HCT116 (cell line): ENCODE results near the gene LIG3.

Source experiments
- CEBPB ChIP-seq: IDR thresholded peaks from 2 replicates; pipeline ENCODE4 v1.6.1; 2012; ENCODE audit warnings: low read depth
- EZH2 ChIP-seq: fragments of 200-600 bp; sonication (generic); IDR thresholded peaks from 2 replicates; pipeline ENCODE4 v1.6.1; 2017; ENCODE audit warnings: antibody characterized with exemption, mixed run types
- FOSL1 ChIP-seq: IDR thresholded peaks from 2 replicates; pipeline ENCODE4 v1.6.1; 2012; ENCODE audit warnings: low read depth
- POLR2A ChIP-seq: IDR thresholded peaks from 2 replicates; pipeline ENCODE4 v1.7.0; 2011; ENCODE audit warnings: borderline replicate concordance; ENCODE audit not compliant: insufficient read depth, insufficient read length; ENCODE audit errors: extremely low read depth
- POLR2AphosphoS5 ChIP-seq: IDR thresholded peaks from 2 replicates; pipeline ENCODE4 v1.6.1; 2011; ENCODE audit warnings: mild to moderate bottlenecking, low read depth, low read length, moderate library complexity
- RAD21 ChIP-seq: IDR thresholded peaks from 2 replicates; pipeline ENCODE4 v1.6.1; 2012; ENCODE audit warnings: low read depth, mild to moderate bottlenecking
- SIN3A ChIP-seq: IDR thresholded peaks from 2 replicates; pipeline ENCODE4 v1.6.1; 2012; ENCODE audit warnings: low read depth
- TCF7L2 ChIP-seq: IDR thresholded peaks from 2 replicates; pipeline ENCODE4 v1.7.0; 2011; ENCODE audit warnings: borderline replicate concordance, inconsistent platforms; ENCODE audit not compliant: insufficient read depth, insufficient read length; ENCODE audit errors: extremely low read depth
- YY1 ChIP-seq: IDR thresholded peaks from 2 replicates; pipeline ENCODE4 v1.6.1; 2011; ENCODE audit warnings: low read length, low read depth, moderate library complexity, mild to moderate bottlenecking; ENCODE audit not compliant: insufficient replicate concordance; ENCODE audit errors: extremely low read depth
- ZNF274 ChIP-seq: fragments of 200-500 bp; sonication (Bioruptor generic); IDR thresholded peaks from 2 replicates; pipeline ENCODE4 v1.6.1; 2014; ENCODE audit warnings: mild to moderate bottlenecking, low read depth, low read length, inconsistent platforms
- TF ChIP-seq, protein P1 (sequence below), 3 experiments: fragments of 200-600 bp in 1 of 3; sonication (generic) in 1 of 3; IDR thresholded peaks in 2 of 3; conservative IDR thresholded peaks in 1 of 3; 2 replicates each; pipeline ENCODE4 v1.5.1; 2012 to 2017; ENCODE audit warnings: low read depth in 2 of 3, low read length in 2 of 3, antibody characterized with exemption in 1 of 3, borderline replicate concordance in 1 of 3, control low read depth in 1 of 3, mild to moderate bottlenecking in 1 of 3, mixed read lengths in 1 of 3, mixed run types in 1 of 3, moderate library complexity in 1 of 3; ENCODE audit not compliant: insufficient read depth in 1 of 3
- TF ChIP-seq, protein P2 (sequence below): IDR thresholded peaks from 2 replicates; pipeline ENCODE4 v1.6.1; 2012
- TF ChIP-seq, protein P3 (sequence below): IDR thresholded peaks from 2 replicates; pipeline ENCODE4 v1.6.1; 2012
- TF ChIP-seq, protein P4 (sequence below): IDR thresholded peaks from 2 replicates; pipeline ENCODE4 v1.6.1; 2011; ENCODE audit warnings: mild to moderate bottlenecking, low read length, moderate library complexity; ENCODE audit not compliant: insufficient replicate concordance; ENCODE audit errors: extremely low read depth

DNA sequence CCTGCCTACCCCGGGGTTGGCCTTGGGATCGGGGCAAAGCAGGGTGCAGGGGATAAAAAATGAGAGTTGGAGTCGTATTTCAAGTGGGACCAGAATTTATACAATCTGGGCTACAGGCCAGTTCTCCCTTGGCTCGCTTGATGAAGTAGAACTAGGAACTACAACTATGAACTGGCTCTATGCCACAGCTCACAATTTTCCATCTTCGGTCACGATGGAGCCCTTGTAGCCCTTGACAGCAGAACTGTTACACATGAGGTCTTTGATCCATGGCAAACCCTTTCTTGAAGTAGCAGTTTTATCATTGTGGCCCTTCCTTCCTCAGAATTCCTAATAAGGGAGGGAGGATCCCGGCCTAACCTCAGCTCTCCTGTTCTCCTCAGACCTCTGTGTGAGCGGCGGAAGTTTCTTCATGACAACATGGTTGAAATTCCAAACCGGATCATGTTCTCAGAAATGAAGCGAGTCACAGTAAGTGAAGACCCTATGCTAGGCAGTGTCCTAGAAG, 17.1 kb downstream of the LIG3 start:
- TF ChIP-seq RAD21 = no peak
- TF ChIP-seq TCF7L2 = no peak
- TF ChIP-seq SIN3A = no peak
- TF ChIP-seq, protein P1, sequence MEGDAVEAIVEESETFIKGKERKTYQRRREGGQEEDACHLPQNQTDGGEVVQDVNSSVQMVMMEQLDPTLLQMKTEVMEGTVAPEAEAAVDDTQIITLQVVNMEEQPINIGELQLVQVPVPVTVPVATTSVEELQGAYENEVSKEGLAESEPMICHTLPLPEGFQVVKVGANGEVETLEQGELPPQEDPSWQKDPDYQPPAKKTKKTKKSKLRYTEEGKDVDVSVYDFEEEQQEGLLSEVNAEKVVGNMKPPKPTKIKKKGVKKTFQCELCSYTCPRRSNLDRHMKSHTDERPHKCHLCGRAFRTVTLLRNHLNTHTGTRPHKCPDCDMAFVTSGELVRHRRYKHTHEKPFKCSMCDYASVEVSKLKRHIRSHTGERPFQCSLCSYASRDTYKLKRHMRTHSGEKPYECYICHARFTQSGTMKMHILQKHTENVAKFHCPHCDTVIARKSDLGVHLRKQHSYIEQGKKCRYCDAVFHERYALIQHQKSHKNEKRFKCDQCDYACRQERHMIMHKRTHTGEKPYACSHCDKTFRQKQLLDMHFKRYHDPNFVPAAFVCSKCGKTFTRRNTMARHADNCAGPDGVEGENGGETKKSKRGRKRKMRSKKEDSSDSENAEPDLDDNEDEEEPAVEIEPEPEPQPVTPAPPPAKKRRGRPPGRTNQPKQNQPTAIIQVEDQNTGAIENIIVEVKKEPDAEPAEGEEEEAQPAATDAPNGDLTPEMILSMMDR (IDR thresholded peaks at IDR 0.05 in 2 of 3, conservative IDR thresholded peaks at IDR 0.05 in 1 of 3; ENCODE audit: borderline replicate concordance in 1 of 3, insufficient read depth in 1 of 3, low read depth in 2 of 3, low read length in 2 of 3) = no peak
- TF ChIP-seq, protein P2, sequence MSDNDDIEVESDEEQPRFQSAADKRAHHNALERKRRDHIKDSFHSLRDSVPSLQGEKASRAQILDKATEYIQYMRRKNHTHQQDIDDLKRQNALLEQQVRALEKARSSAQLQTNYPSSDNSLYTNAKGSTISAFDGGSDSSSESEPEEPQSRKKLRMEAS = no peak
- TF ChIP-seq, protein P3, sequence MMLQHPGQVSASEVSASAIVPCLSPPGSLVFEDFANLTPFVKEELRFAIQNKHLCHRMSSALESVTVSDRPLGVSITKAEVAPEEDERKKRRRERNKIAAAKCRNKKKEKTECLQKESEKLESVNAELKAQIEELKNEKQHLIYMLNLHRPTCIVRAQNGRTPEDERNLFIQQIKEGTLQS = no peak
- TF ChIP-seq, protein P4, sequence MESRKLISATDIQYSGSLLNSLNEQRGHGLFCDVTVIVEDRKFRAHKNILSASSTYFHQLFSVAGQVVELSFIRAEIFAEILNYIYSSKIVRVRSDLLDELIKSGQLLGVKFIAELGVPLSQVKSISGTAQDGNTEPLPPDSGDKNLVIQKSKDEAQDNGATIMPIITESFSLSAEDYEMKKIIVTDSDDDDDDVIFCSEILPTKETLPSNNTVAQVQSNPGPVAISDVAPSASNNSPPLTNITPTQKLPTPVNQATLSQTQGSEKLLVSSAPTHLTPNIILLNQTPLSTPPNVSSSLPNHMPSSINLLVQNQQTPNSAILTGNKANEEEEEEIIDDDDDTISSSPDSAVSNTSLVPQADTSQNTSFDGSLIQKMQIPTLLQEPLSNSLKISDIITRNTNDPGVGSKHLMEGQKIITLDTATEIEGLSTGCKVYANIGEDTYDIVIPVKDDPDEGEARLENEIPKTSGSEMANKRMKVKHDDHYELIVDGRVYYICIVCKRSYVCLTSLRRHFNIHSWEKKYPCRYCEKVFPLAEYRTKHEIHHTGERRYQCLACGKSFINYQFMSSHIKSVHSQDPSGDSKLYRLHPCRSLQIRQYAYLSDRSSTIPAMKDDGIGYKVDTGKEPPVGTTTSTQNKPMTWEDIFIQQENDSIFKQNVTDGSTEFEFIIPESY = no peak
- TF ChIP-seq YY1 = no peak
- TF ChIP-seq CEBPB = no peak
- no peak for TF ChIP-seq POLR2A
- no peak for TF ChIP-seq FOSL1
- no peak for TF ChIP-seq ZNF274
- no peak for TF ChIP-seq POLR2AphosphoS5
- TF ChIP-seq EZH2 = no peak
